ENCODE measurements around the gene SUPT3H. TPM values are rescaled to one million over a fixed set of nuclear protein-coding genes. Genes with fewer than 3 reads are reported as not detected.

The SUPT3H gene
- total and polyA plus RNA-seq, 2 of the 13 experiments (the other 11 are each of a cell fraction or from before 2014, with no cell fraction given) = 11.9 to 36.1 TPM

DNA sequence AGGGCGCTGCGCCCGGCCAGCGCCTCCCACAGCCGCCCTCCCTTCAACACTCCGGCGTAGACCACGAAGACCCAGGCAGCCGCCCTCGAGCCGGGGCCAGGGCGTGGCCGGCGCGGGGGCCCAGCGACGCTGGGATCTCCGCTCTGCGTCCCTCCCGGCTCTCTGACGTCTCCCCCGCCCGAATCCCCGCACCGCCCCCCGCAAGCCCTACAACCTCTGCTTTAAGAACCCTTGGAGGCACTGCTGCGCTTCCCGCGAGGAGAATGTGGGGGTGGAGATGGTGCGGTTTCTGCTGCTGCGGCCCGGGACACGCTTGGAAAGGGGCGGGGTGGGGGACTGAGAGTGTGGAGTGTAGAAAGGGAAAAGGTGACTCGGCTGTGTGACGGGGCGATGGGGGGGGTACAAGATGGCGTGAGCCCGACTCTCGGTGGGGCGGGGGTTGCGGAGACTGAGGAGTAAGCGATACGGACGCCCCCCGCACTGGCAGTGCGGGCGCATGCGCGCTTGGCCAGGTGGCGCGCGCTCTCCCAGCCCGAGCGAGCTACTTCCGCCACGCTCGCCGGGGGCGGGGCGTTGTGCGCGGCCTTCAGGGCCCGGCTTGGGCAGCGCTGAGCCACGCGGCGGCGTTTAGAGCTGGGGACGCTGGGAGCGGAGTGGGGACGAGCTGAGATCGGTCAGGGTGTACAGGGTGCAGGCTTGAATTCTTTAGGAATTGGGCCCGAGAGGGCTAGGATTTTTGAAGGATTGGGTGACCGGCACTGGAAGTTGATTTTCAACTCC, at the start of gene SUPT3H (continued):
- TF ChIP-seq, protein P1, sequence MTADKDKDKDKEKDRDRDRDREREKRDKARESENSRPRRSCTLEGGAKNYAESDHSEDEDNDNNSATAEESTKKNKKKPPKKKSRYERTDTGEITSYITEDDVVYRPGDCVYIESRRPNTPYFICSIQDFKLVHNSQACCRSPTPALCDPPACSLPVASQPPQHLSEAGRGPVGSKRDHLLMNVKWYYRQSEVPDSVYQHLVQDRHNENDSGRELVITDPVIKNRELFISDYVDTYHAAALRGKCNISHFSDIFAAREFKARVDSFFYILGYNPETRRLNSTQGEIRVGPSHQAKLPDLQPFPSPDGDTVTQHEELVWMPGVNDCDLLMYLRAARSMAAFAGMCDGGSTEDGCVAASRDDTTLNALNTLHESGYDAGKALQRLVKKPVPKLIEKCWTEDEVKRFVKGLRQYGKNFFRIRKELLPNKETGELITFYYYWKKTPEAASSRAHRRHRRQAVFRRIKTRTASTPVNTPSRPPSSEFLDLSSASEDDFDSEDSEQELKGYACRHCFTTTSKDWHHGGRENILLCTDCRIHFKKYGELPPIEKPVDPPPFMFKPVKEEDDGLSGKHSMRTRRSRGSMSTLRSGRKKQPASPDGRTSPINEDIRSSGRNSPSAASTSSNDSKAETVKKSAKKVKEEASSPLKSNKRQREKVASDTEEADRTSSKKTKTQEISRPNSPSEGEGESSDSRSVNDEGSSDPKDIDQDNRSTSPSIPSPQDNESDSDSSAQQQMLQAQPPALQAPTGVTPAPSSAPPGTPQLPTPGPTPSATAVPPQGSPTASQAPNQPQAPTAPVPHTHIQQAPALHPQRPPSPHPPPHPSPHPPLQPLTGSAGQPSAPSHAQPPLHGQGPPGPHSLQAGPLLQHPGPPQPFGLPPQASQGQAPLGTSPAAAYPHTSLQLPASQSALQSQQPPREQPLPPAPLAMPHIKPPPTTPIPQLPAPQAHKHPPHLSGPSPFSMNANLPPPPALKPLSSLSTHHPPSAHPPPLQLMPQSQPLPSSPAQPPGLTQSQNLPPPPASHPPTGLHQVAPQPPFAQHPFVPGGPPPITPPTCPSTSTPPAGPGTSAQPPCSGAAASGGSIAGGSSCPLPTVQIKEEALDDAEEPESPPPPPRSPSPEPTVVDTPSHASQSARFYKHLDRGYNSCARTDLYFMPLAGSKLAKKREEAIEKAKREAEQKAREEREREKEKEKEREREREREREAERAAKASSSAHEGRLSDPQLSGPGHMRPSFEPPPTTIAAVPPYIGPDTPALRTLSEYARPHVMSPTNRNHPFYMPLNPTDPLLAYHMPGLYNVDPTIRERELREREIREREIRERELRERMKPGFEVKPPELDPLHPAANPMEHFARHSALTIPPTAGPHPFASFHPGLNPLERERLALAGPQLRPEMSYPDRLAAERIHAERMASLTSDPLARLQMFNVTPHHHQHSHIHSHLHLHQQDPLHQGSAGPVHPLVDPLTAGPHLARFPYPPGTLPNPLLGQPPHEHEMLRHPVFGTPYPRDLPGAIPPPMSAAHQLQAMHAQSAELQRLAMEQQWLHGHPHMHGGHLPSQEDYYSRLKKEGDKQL (CRISPR knock-in tag; IDR thresholded peaks at IDR 0.05; ENCODE audit: low read depth) = no peak
- TF ChIP-seq ZNF20 (CRISPR knock-in tag; IDR thresholded peaks at IDR 0.05) = 0 out of 2 replicates have a peak, but pooled peaks have one; percentile 68
- TF ChIP-seq NR2F1 (CRISPR knock-in tag; IDR thresholded peaks at IDR 0.05) = no peak
- TF ChIP-seq MBD4 (IDR thresholded peaks at IDR 0.05; ENCODE audit: borderline replicate concordance, low read length) = no peak; the same call in 1 of the 2 replicates
- TF ChIP-seq ZNF180 (CRISPR knock-in tag; IDR thresholded peaks at IDR 0.05; ENCODE audit: borderline replicate concordance, low read depth) = peak; percentile 88
- TF ChIP-seq ONECUT2 (CRISPR knock-in tag; IDR thresholded peaks at IDR 0.05) = peak; percentile 7; the same call in 1 of the 2 replicates
- TF ChIP-seq, protein P2, sequence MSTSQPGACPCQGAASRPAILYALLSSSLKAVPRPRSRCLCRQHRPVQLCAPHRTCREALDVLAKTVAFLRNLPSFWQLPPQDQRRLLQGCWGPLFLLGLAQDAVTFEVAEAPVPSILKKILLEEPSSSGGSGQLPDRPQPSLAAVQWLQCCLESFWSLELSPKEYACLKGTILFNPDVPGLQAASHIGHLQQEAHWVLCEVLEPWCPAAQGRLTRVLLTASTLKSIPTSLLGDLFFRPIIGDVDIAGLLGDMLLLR (CRISPR knock-in tag; IDR thresholded peaks at IDR 0.05) = peak; percentile 71; the same call in 1 of the 2 replicates
- peak; percentile 80; the same call in 1 of the 2 replicates for TF ChIP-seq CENPT (CRISPR knock-in tag; IDR thresholded peaks at IDR 0.05; ENCODE audit: low read depth)
- TF ChIP-seq, protein P3, sequence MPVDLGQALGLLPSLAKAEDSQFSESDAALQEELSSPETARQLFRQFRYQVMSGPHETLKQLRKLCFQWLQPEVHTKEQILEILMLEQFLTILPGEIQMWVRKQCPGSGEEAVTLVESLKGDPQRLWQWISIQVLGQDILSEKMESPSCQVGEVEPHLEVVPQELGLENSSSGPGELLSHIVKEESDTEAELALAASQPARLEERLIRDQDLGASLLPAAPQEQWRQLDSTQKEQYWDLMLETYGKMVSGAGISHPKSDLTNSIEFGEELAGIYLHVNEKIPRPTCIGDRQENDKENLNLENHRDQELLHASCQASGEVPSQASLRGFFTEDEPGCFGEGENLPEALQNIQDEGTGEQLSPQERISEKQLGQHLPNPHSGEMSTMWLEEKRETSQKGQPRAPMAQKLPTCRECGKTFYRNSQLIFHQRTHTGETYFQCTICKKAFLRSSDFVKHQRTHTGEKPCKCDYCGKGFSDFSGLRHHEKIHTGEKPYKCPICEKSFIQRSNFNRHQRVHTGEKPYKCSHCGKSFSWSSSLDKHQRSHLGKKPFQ (CRISPR knock-in tag; IDR thresholded peaks at IDR 0.05; ENCODE audit: insufficient replicate concordance) = no peak
- TF ChIP-seq, protein P4, sequence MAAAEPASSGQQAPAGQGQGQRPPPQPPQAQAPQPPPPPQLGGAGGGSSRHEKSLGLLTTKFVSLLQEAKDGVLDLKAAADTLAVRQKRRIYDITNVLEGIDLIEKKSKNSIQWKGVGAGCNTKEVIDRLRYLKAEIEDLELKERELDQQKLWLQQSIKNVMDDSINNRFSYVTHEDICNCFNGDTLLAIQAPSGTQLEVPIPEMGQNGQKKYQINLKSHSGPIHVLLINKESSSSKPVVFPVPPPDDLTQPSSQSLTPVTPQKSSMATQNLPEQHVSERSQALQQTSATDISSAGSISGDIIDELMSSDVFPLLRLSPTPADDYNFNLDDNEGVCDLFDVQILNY (CRISPR knock-in tag; conservative IDR thresholded peaks at IDR 0.05) = peak; percentile 30; the same call in 1 of the 2 replicates
- peak; percentile 63; the same call in 1 of the 2 replicates for TF ChIP-seq ARNTL (CRISPR knock-in tag; IDR thresholded peaks at IDR 0.05)
- TF ChIP-seq PRPF4 (IDR thresholded peaks at IDR 0.05; ENCODE audit: low read depth, low read length, poor library complexity, severe bottlenecking) = no peak
- TF ChIP-seq, protein P5, sequence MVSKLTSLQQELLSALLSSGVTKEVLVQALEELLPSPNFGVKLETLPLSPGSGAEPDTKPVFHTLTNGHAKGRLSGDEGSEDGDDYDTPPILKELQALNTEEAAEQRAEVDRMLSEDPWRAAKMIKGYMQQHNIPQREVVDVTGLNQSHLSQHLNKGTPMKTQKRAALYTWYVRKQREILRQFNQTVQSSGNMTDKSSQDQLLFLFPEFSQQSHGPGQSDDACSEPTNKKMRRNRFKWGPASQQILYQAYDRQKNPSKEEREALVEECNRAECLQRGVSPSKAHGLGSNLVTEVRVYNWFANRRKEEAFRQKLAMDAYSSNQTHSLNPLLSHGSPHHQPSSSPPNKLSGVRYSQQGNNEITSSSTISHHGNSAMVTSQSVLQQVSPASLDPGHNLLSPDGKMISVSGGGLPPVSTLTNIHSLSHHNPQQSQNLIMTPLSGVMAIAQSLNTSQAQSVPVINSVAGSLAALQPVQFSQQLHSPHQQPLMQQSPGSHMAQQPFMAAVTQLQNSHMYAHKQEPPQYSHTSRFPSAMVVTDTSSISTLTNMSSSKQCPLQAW (CRISPR knock-in tag; IDR thresholded peaks at IDR 0.05) = peak; percentile 80

Measured in HepG2 (cell line).